ENCODE data around the gene OTUD5. TPM values are rescaled to one million over a fixed set of nuclear protein-coding genes. Genes with fewer than 3 reads are reported as not detected.

Gene OTUD5
- polyA plus RNA-seq, 2 of the 4 experiments (the other 2 are of a cell fraction), result 45.9 to 57.7 TPM

DNA sequence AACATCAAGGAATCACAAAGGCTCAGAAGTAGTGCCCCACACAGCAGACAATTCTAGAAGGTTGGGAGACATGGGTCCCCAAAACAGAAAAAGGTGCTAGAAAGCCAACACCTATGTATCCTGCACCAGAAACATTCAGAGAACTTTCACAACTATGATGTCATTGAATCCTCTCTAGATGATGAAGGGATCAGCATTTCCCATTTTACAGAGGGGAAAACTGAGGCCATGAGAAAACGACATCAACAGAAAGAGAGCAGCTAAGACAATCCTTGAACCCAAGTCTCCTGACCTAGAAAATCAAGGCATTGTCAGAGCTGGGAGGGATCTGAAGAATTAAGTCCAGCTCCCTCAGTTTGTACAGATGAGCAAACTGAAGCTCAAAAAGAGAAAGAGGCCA lies 11.0 kb upstream of the OTUD5 start:
- DNase-seq (ENCODE audit: low read depth in 1 of 2, low spot score in 1 of 2) (no peak), ATAC-seq (no peak), FAIRE-seq (no peak)
- Histone ChIP-seq H3K4me2 (no peak overlapping the region), H3K4me1 (peaks cover 13% of the 10 kb centered on the region), H3K27ac (no peak overlapping the region), H3K4me3 (no peak overlapping the region), H3K9me3 (no peaks in the 10 kb centered on the region)
- 0% methylated on average over 1 of the region's 1 CpG for WGBS (ENCODE audit: missing lambda C conversion rate)
- ChIA-PET POLR2A (interaction anchor here (1.0 kb wide), 1 partner anchor 74 kb away, joined by 4 read pairs; no protein-coding TSS in a partner anchor), CTCF (no interaction called here)
- TF ChIP-seq CHD4 (IDR thresholded peaks at IDR 0.05; ENCODE audit: borderline replicate concordance) (no peak), RAD21 (conservative IDR thresholded peaks at IDR 0.05 in 1 of 2, IDR thresholded peaks at IDR 0.05 in 1 of 2) (no peak), KDM1A (IDR thresholded peaks at IDR 0.05; ENCODE audit: low read depth) (no peak), EHF (CRISPR knock-in tag; IDR thresholded peaks at IDR 0.05) (no peak), ZC3H11A (IDR thresholded peaks at IDR 0.05) (no peak), ESRRA (IDR thresholded peaks at IDR 0.05; ENCODE audit: borderline replicate concordance, low read length) (no peak), POLR2AphosphoS2 (conservative IDR thresholded peaks at IDR 0.05; ENCODE audit: low read length) (no peak), HEYL (CRISPR knock-in tag; IDR thresholded peaks at IDR 0.05) (no peak), NPAS2 (CRISPR knock-in tag; IDR thresholded peaks at IDR 0.05; ENCODE audit: borderline replicate concordance) (no peak)
- TF ChIP-seq, protein P1, sequence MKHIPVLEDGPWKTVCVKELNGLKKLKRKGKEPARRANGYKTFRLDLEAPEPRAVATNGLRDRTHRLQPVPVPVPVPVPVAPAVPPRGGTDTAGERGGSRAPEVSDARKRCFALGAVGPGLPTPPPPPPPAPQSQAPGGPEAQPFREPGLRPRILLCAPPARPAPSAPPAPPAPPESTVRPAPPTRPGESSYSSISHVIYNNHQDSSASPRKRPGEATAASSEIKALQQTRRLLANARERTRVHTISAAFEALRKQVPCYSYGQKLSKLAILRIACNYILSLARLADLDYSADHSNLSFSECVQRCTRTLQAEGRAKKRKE (CRISPR knock-in tag; IDR thresholded peaks at IDR 0.05; ENCODE audit: low read depth), result no peak

DNA sequence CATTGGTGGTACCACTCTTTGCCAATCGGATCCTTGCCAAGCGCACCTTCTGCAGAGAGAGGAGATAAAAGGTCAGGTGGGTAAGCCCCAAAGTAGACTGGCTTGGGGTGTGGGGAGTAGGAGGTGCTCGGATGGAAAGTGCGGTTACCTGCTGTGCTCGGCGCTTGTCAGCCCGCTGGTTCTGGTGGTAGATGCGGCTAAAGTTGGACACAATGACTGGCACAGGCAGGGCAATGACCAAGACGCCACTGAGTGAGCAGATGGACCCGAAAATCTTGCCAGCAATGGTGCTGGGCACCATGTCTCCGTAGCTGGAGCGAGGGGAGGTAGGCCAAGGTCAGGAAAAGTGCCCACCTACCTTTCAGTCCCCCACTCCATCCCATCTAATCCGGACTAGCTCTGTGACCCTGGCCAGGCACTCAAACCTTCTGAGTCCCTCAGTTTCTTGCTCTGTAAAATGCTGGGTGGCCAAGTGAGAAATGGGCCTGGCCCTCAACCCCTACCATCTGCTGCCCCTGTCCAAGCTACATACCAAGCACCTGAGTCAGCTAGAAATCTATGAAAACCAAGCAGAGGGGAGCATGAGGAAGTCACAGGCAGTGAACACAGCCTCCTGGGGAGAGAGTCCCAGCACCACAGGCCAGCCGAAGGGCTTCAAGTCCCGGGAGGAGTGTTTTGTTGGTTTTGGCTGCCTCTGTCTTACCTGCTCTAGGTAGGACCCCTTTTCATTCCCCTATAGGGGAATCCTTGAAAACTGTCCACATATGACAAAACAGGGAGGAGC lies 9.6 kb upstream of the OTUD5 start:
- ATAC-seq, result 0 out of 6 replicates have a peak, but pooled peaks of 1 of the 2 experiments have one; percentile 26
- POLR2A ChIA-PET, result interaction anchor here (0.6 kb wide), 1 partner anchor 33 kb away, joined by 7 read pairs; no protein-coding TSS in a partner anchor
- no peak for FAIRE-seq
- no peak for DNase-seq (ENCODE audit: low read depth in 1 of 2, low spot score in 1 of 2)
- H3K9me3 ChIP-seq, result no peaks in the 10 kb centered on the region
- H3K4me2 ChIP-seq, result no peak overlapping the region
- peaks cover 10% of the 10 kb centered on the region for H3K4me1 ChIP-seq
- H3K4me3 ChIP-seq, result no peak overlapping the region
- H3K27ac ChIP-seq, result 0 out of 6 replicates have a peak overlapping the region, but pooled peaks of 1 of the 2 experiments have one; percentile 12
- 80% methylated on average over 14 of the region's 15 CpGs for WGBS (ENCODE audit: missing lambda C conversion rate)
- CTCF ChIA-PET, result interaction anchor here (1.1 to 1.5 kb wide), 3 partner anchors 9 to 77 kb away, joined by 3 to 4 read pairs (median 4); no protein-coding TSS in a partner anchor
- TF ChIP-seq ZC3H11A (IDR thresholded peaks at IDR 0.05) (no peak), ZFP36 (IDR thresholded peaks at IDR 0.05; ENCODE audit: borderline replicate concordance, partially characterized antibody) (no peak), HEYL (CRISPR knock-in tag; IDR thresholded peaks at IDR 0.05) (no peak), MYC (IDR thresholded peaks at IDR 0.05; ENCODE audit: borderline replicate concordance, low read length) (no peak), CBX2 (IDR thresholded peaks at IDR 0.05; ENCODE audit: borderline replicate concordance, low read depth) (no peak), HOXA7 (CRISPR knock-in tag; IDR thresholded peaks at IDR 0.05) (no peak), SREBF2 (IDR thresholded peaks at IDR 0.05) (no peak), RNF2 (IDR thresholded peaks at IDR 0.05; ENCODE audit: borderline replicate concordance, low read depth) (no peak), JUN (IDR thresholded peaks at IDR 0.05) (no peak), NFE2L2 (conservative IDR thresholded peaks at IDR 0.05; ENCODE audit: low read length) (no peak), CHD2 (IDR thresholded peaks at IDR 0.05; ENCODE audit: low read length, partially characterized antibody) (no peak), MAZ (IDR thresholded peaks at IDR 0.05; ENCODE audit: borderline replicate concordance, low read depth, low read length) (no peak), ESRRA (IDR thresholded peaks at IDR 0.05; ENCODE audit: borderline replicate concordance, low read length) (no peak)
- TF ChIP-seq, protein P2, sequence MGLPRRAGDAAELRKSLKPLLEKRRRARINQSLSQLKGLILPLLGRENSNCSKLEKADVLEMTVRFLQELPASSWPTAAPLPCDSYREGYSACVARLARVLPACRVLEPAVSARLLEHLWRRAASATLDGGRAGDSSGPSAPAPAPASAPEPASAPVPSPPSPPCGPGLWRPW (IDR thresholded peaks at IDR 0.05), result no peak
- TF ChIP-seq, protein P3, sequence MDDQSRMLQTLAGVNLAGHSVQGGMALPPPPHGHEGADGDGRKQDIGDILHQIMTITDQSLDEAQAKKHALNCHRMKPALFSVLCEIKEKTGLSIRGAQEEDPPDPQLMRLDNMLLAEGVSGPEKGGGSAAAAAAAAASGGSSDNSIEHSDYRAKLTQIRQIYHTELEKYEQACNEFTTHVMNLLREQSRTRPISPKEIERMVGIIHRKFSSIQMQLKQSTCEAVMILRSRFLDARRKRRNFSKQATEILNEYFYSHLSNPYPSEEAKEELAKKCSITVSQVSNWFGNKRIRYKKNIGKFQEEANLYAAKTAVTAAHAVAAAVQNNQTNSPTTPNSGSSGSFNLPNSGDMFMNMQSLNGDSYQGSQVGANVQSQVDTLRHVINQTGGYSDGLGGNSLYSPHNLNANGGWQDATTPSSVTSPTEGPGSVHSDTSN (IDR thresholded peaks at IDR 0.05), result no peak

All from A549 (cell line).